OCI-LY1 (cell line): ENCODE results near the gene RECQL5.

Experiments
- EZH2 ChIP-seq: fragments of 200-600 bp; sonication (generic), shearing (Covaris generic); IDR thresholded peaks from 2 replicates; pipeline ENCODE4 v1.8.0; 2017; ENCODE audit warnings: borderline replicate concordance, mixed run types, mild to moderate bottlenecking, antibody characterized with exemption, low read length, moderate library complexity, mixed read lengths
- TF ChIP-seq, protein P1 (sequence below): fragments of 200-600 bp; sonication (generic), shearing (Covaris generic); IDR thresholded peaks from 2 replicates; pipeline ENCODE4 v1.5.1; 2017; ENCODE audit warnings: mild to moderate bottlenecking, antibody characterized with exemption, low read length, moderate library complexity, mixed read lengths

DNA sequence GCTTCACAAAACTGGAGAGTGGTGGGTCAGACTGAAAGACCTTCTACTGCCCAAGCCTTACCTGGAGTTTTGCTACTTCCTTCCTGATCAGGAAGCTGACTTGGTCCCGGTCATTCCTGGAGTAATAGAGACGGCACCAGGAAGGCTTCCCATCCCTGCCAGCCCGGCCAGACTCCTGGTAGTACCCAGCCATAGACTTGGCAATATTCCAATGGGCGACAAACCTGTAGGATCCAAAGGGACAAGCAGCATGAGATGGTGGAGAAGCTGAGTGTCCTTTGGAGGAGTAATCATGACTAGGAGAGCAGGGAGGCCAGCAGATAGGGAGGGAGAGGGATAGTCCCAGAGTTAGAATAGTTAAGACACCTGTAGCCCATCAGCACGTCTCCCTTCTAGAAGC lies 8.7 kb downstream of the RECQL5 start:
- TF ChIP-seq, protein P1, sequence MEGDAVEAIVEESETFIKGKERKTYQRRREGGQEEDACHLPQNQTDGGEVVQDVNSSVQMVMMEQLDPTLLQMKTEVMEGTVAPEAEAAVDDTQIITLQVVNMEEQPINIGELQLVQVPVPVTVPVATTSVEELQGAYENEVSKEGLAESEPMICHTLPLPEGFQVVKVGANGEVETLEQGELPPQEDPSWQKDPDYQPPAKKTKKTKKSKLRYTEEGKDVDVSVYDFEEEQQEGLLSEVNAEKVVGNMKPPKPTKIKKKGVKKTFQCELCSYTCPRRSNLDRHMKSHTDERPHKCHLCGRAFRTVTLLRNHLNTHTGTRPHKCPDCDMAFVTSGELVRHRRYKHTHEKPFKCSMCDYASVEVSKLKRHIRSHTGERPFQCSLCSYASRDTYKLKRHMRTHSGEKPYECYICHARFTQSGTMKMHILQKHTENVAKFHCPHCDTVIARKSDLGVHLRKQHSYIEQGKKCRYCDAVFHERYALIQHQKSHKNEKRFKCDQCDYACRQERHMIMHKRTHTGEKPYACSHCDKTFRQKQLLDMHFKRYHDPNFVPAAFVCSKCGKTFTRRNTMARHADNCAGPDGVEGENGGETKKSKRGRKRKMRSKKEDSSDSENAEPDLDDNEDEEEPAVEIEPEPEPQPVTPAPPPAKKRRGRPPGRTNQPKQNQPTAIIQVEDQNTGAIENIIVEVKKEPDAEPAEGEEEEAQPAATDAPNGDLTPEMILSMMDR: no peak
- TF ChIP-seq EZH2: no peak
